Esophagus squamous epithelium (tissue), 5 donors: ENCODE data around the gene PHEX. TPM values are rescaled to one million over a fixed set of nuclear protein-coding genes. Genes with fewer than 3 reads are reported as not detected.

ENCODE experiments used
- DNase-seq: peaks from one replicate; lab custom pipeline; 2025; lab: John Stamatoyannopoulos, UW
- H3K27ac ChIP-seq, 4 donors: fragments of 200-600 bp; sonication (generic); one replicate each; pipeline ENCODE4 v1.5.1; 2016 to 2019; ENCODE audit warnings: mild to moderate bottlenecking in 1 of 4
- H3K27me3 ChIP-seq, 4 donors: fragments of 200-600 bp; sonication (generic); 1 replicate in 3 of 4; 2 replicates in 1 of 4; pipeline versions ENCODE4 v1.5.1 to v1.6.0; 2017 to 2021; ENCODE audit warnings: antibody characterized with exemption in 1 of 4
- H3K36me3 ChIP-seq, 3 donors: fragments of 200-600 bp; sonication (generic); one replicate each; pipeline ENCODE4 v1.5.1; 2016 to 2019
- H3K4me1 ChIP-seq, 3 donors: fragments of 200-600 bp; sonication (generic); one replicate each; pipeline ENCODE4 v1.5.1; 2017 to 2019
- H3K4me3 ChIP-seq, 4 donors: fragments of 200-600 bp; sonication (generic); 1 replicate in 3 of 4; 2 replicates in 1 of 4; pipeline ENCODE4 v1.5.1; 2016 to 2019; ENCODE audit warnings: mild to moderate bottlenecking in 2 of 4, moderate library complexity in 1 of 4
- H3K9me3 ChIP-seq, 3 donors: fragments of 200-600 bp; sonication (generic); one replicate each; pipeline ENCODE4 v1.5.1; 2016 to 2019
- POLR2A ChIP-seq, 4 donors: fragments of 450-650 bp; IDR thresholded peaks; one replicate each; pipeline ENCODE4 v1.6.1; 2017; ENCODE audit warnings: antibody characterized with exemption in 4 of 4, mild to moderate bottlenecking in 4 of 4, moderate library complexity in 3 of 4
- WGBS, 2 donors: methylation state at CpG; one replicate each; pipeline ENCODE4 v1.1.5; 2018; 5-methylcytosine and 5-hydroxymethylcytosine counted together
- intact Hi-C: fragments of 100-400 bp; cut with DNase I; formaldehyde crosslinking; loops from one replicate; pipeline ENCODE4 v1.15.0; 2022
- total RNA-seq, 4 donors: library from RNA; depleted of rRNA; stranded (reverse); fragments of >200 nt; gene quantifications; one replicate each; pipeline ENCODE4 v1.1.0, GENCODE V29; 2016
- TF ChIP-seq, protein P1 (sequence below), 6 experiments: fragments of 450-650 bp in 4 of 6; fragments of 200-600 bp in 2 of 6; sonication (generic) in 2 of 6; IDR thresholded peaks; one replicate each; pipeline ENCODE4 v1.5.1; 2016 to 2019; ENCODE audit warnings: antibody characterized with exemption in 6 of 6, mild to moderate bottlenecking in 4 of 6, moderate library complexity in 4 of 6
- donor health status: DM: yes; HTN: yes; CAD: no.

The PHEX gene
- total RNA-seq, 4 donors from 2014 or later, result 0.04 to 0.73 (median 0.31) TPM

DNA sequence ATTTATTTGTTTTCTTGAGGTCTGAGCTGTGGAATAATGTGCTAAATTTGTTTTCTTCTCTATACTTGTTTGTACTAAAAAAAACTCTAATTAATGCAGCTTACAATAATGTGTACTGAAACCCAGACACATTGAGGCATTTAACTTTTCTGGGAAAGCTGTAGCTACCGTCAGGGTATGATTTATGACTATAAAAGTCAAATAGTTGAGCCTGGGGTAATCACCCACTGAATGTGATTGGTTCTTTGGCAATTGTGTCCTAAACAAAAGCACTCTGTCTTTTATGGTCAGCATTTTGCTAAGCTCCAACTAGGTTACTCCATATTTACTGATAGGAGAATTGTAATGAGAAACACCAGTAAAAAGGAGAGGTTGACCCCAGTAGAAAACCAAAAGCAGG, 174.7 kb downstream of the PHEX start:
- intact Hi-C loops, result no loop called here
- no peak overlapping the region for H3K27ac ChIP-seq
- no peaks in the 10 kb centered on the region for H3K4me1 ChIP-seq
- TF ChIP-seq POLR2A (IDR thresholded peaks at IDR 0.05), result no peak
- TF ChIP-seq, protein P1, sequence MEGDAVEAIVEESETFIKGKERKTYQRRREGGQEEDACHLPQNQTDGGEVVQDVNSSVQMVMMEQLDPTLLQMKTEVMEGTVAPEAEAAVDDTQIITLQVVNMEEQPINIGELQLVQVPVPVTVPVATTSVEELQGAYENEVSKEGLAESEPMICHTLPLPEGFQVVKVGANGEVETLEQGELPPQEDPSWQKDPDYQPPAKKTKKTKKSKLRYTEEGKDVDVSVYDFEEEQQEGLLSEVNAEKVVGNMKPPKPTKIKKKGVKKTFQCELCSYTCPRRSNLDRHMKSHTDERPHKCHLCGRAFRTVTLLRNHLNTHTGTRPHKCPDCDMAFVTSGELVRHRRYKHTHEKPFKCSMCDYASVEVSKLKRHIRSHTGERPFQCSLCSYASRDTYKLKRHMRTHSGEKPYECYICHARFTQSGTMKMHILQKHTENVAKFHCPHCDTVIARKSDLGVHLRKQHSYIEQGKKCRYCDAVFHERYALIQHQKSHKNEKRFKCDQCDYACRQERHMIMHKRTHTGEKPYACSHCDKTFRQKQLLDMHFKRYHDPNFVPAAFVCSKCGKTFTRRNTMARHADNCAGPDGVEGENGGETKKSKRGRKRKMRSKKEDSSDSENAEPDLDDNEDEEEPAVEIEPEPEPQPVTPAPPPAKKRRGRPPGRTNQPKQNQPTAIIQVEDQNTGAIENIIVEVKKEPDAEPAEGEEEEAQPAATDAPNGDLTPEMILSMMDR (IDR thresholded peaks at IDR 0.05), result no peak
- no peak overlapping the region for H3K4me3 ChIP-seq
- H3K9me3 ChIP-seq, result no peaks in the 10 kb centered on the region
- H3K36me3 ChIP-seq, result no peaks in the 10 kb centered on the region
- DNase-seq, result no peak
- no peaks in the 10 kb centered on the region for H3K27me3 ChIP-seq
- 42 to 60% methylated on average over 1 of the region's 1 CpG for WGBS, 2 donors

DNA sequence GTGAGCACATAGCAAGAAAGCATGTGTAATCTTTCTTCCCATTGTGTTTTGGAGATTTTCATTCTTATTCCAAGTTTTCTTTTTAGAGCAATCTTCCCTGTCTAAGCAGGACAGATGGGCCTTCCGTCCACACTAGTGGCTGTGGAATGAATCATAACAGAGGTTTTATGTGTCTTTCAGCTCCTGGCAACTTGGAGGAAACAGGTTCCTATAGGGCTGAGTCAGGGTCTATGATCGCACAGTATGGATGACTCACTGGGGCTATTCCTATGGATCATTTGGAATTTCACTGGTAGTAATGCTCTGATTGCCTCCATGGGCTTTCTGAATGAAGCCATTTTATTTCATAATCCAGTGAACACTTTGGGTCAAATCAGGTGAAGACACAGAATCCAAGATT, 188.8 kb downstream of the PHEX start:
- Histone ChIP-seq H3K4me1 (no peaks in the 10 kb centered on the region), H3K4me3 (no peak overlapping the region), H3K36me3 (no peaks in the 10 kb centered on the region), H3K27ac (no peak overlapping the region), H3K27me3 (peaks cover 0 to 2% (median 0%) of the 10 kb centered on the region in 4 donors), H3K9me3 (no peaks in the 10 kb centered on the region)
- 20 to 55% methylated on average over 2 of the region's 2 CpGs for WGBS, 2 donors
- intact Hi-C loops, result no loop called here
- no peak for DNase-seq
- TF ChIP-seq POLR2A (IDR thresholded peaks at IDR 0.05), result no peak
- TF ChIP-seq, protein P1 (IDR thresholded peaks at IDR 0.05), result no peak

DNA sequence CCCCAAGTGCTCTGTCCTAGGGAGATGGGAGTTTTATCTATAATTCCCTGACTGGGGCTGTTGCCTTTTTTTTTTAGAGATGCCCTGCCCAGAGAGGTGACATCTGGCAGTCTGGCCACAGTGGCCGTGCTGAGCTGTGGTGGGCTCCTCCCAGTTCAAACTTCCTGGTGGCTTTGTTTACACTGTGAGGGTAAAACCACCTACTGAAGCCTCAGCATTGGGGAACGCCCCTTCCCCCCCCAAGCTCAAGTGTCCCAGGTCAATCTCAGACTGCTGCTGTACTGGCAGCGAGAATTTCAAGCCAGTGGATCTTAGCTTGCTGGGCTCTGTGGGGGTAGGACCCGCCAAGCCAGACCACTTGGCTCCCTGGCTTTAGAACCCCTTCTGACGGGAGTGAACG, 202.3 kb downstream of the PHEX start:
- WGBS, 2 donors, result 40% methylated on average over 1 of the region's 6 CpGs; no CpG with 5 or more reads in 1 of the 2 donors
- no peak overlapping the region for H3K27ac ChIP-seq
- intact Hi-C loops, result no loop called here
- no peak overlapping the region for H3K4me3 ChIP-seq
- H3K9me3 ChIP-seq, result no peaks in the 10 kb centered on the region
- DNase-seq, result no peak
- H3K36me3 ChIP-seq, result no peaks in the 10 kb centered on the region
- no peaks in the 10 kb centered on the region for H3K4me1 ChIP-seq
- TF ChIP-seq, protein P1 (IDR thresholded peaks at IDR 0.05), result no peak
- TF ChIP-seq POLR2A (IDR thresholded peaks at IDR 0.05), result no peak
- H3K27me3 ChIP-seq, result no peaks in the 10 kb centered on the region

DNA sequence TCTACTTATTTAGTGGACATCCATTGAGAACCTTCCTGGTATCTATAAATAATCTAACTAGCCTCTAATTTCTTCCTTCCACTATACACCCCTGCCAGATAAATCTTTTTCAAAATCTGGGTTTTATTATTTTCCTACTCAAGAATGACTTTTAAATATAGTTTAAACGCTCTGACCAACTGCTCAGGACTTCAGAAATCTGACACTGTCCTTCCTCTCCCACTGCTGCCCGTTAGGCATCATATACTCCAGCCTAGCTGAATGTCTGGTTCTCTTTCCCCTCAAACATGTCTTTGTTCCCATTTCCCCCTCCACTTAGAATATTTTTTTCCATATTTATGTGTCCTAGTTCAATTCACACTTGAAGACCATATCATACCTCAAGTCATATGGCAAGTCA, 205.4 kb downstream of the PHEX start:
- DNase-seq, result no peak
- Histone ChIP-seq H3K27ac (no peak overlapping the region), H3K27me3 (no peaks in the 10 kb centered on the region), H3K9me3 (no peaks in the 10 kb centered on the region), H3K36me3 (no peaks in the 10 kb centered on the region), H3K4me3 (no peak overlapping the region), H3K4me1 (no peaks in the 10 kb centered on the region)
- 53 to 70% methylated on average over 2 of the region's 2 CpGs for WGBS, 2 donors
- no peak for TF ChIP-seq POLR2A (IDR thresholded peaks at IDR 0.05)
- TF ChIP-seq, protein P1 (IDR thresholded peaks at IDR 0.05), result no peak
- intact Hi-C loops, result no loop called here

DNA sequence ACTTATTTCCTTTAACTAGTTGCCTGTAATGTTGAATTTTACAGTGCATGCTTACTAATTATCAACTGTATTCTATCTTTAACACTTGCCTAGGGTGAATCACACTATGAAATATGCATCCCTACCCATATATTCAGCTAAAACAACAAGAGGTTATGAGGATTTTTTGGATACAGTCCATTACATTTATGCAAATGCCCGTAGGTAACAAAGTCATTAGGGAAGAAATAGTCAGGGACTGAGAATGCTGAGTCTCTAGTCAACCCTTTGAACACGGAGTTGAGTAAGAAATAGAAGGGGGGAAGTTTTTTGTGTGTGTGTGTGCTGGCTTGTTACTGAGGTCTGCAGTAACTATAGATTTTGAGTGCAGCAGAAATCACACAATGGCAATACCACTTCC, 214.5 kb downstream of the PHEX start:
- Histone ChIP-seq H3K4me3 (no peak overlapping the region), H3K36me3 (no peaks in the 10 kb centered on the region), H3K27ac (no peak overlapping the region), H3K27me3 (no peaks in the 10 kb centered on the region), H3K9me3 (no peaks in the 10 kb centered on the region), H3K4me1 (no peaks in the 10 kb centered on the region)
- intact Hi-C loops, result no loop called here
- WGBS, 2 donors, result 39 to 43% methylated on average over 2 of the region's 2 CpGs
- TF ChIP-seq, protein P1 (IDR thresholded peaks at IDR 0.05), result no peak
- TF ChIP-seq POLR2A (IDR thresholded peaks at IDR 0.05), result no peak
- DNase-seq, result no peak
